Activated naive CD4-positive, alpha-beta T cell treated with anti-CD3 and anti-CD28 coated beads, Interleukin-2, amount 10 ng/mL, durations not matched to agents 7 days and 5 days (primary cell): ENCODE data around the gene PKP1.

ENCODE experiments used
- CTCF ChIA-PET: fragments of 350-600 bp; sonication (Branson Sonifier 250); formaldehyde crosslinking; loops from one replicate; lab custom pipeline; 2021; ENCODE audit warnings: antibody characterized with exemption; lab: Charles Lee
- DNase-seq: peaks from one replicate; pipeline ENCODE4 v3.0.0-alpha.2; 2020
- H3K27ac Mint-ChIP-seq: one replicate; pipeline ENCODE4 v1.8.0; 2021; ENCODE audit warnings: mild to moderate bottlenecking, moderate library complexity, mixed read lengths
- H3K27me3 Mint-ChIP-seq: one replicate; pipeline ENCODE4 v1.8.0; 2021; ENCODE audit warnings: mild to moderate bottlenecking, mixed read lengths
- H3K36me3 Mint-ChIP-seq: one replicate; pipeline ENCODE4 v1.8.0; 2021; ENCODE audit warnings: mixed read lengths
- H3K4me1 Mint-ChIP-seq: one replicate; pipeline ENCODE4 v1.8.0; 2021; ENCODE audit warnings: mixed read lengths
- H3K4me3 Mint-ChIP-seq: one replicate; pipeline ENCODE4 v1.8.0; 2021; ENCODE audit warnings: mild to moderate bottlenecking, moderate library complexity, mixed read lengths
- H3K9me3 Mint-ChIP-seq: one replicate; pipeline ENCODE4 v1.8.0; 2021; ENCODE audit warnings: mixed read lengths

PKP1 gene

DNA sequence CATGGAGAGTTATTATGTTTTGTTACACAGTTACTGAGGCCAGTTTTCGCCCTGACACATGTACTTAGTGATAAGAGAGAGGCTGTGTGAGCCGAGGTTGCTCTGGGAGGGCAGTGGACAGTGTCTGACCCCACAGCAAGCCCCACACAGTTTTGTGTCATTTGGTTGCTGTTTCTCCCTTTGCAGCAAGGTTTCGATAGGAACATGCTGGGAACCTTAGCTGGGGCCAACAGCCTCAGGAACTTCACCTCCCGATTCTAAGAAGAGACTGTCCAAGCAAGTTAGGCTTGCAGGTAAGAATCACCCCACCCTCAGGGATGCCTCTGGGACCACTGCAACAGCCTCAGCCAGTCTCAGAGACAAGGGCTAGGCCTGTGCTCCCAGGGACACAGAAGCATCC, 45.3 kb downstream of the PKP1 start:
- no peak for DNase-seq

DNA sequence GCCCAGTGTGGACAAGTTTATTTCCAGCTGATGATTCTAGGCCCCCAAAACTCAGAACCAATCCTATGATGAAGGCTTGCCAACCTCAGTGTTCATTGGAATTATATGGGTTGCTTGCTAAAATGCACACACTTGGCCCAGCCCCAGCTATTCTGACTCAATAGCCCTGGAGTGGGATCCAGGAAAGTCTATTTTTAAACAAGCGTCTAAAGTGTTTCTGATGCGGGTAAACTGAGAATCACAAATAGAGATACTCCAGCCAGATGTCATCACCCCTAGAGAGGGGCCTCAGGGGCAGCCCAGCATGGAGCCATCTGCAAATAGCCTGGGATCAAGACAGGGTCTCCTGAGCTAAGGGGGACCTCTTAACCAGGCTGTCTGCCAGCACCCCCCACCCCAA, 46.0 kb downstream of the PKP1 start:
- Mint-ChIP-seq H3K27me3 (peaks cover 33% of the 10 kb centered on the region), H3K4me3 (no peak overlapping the region), H3K36me3 (no peaks in the 10 kb centered on the region), H3K27ac (no peak overlapping the region), H3K9me3 (no peaks in the 10 kb centered on the region), H3K4me1 (no peaks in the 10 kb centered on the region)
- DNase-seq, result no peak
- CTCF ChIA-PET, result no interaction called here

More for the DNA sequence above, 45.3 kb downstream of the PKP1 start:
- H3K36me3 Mint-ChIP-seq, result no peaks in the 10 kb centered on the region
- no peak overlapping the region for H3K27ac Mint-ChIP-seq
- H3K4me3 Mint-ChIP-seq, result no peak overlapping the region
- no peaks in the 10 kb centered on the region for H3K4me1 Mint-ChIP-seq
- peaks cover 33% of the 10 kb centered on the region for H3K27me3 Mint-ChIP-seq
- H3K9me3 Mint-ChIP-seq, result no peaks in the 10 kb centered on the region
- CTCF ChIA-PET, result no interaction called here

DNA sequence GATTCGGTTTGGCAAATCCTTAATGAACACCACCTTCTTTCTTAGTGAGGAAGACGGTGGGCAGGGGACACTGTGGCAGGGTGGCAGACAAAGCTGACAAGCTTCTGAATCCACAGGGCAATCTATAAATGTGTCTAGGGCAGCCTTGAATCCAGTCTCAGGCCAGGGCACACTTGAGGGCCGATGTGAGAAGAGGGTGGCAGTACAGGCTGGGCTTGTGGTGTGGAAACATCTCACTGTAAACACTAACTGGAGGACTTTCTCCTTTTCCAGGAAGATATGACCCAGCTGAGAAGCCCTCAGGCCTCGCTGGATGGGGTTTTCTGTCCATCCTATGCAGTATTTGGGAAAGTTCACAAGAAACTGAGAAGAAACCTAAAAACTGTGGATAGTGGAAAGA, 46.5 kb downstream of the PKP1 start:
- no peak for DNase-seq
- Mint-ChIP-seq H3K4me1 (no peaks in the 10 kb centered on the region), H3K27me3 (peaks cover 33% of the 10 kb centered on the region), H3K27ac (no peak overlapping the region), H3K4me3 (no peak overlapping the region), H3K36me3 (no peaks in the 10 kb centered on the region), H3K9me3 (no peaks in the 10 kb centered on the region)
- CTCF ChIA-PET, result no interaction called here

DNA sequence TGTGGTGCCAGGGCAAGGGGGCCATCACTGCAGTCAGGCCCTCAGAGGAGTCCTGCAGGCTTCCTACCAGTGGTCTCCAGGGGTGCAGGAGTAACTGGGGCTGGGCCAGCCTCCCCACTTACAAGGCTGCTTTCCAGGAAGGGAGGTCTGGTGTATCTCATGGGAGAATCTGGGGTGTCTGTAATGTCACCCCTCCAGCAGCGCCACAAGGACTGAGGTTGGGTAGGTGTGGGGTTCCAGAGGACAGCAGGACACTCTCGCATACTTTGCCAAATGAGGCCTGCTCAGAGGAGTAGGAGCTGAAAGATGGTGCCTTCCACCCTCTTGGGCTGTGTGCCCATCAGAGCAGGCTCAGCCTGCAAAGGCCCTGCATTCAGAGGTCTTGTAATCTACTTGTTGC, 47.2 kb downstream of the PKP1 start:
- DNase-seq, result no peak
- Mint-ChIP-seq H3K36me3 (no peaks in the 10 kb centered on the region), H3K27ac (no peak overlapping the region), H3K27me3 (peaks cover 32% of the 10 kb centered on the region), H3K9me3 (no peaks in the 10 kb centered on the region), H3K4me1 (no peaks in the 10 kb centered on the region), H3K4me3 (no peak overlapping the region)
- CTCF ChIA-PET, result no interaction called here

DNA sequence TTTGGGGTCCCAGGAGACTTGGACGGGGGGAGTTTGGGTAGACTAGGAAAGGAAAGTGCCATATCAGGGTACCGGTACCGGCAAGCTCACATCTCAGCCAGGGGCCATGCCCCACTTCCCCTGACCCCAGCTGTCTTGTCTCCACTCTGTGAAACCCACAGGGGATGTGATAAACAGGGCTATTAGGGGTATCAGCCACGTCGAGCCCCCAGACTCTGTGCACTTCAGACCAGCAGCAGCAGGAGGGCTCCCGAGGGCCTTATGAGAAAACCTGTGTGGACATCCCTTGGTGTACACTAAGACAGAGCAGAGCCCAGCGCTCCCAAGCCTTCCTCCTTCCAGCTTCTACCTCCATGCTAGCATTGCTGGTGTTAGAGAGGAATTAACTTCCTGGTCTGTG, 47.9 kb downstream of the PKP1 start:
- CTCF ChIA-PET, result no interaction called here
- H3K27me3 Mint-ChIP-seq, result peaks cover 26% of the 10 kb centered on the region
- no peak overlapping the region for H3K4me3 Mint-ChIP-seq

DNA sequence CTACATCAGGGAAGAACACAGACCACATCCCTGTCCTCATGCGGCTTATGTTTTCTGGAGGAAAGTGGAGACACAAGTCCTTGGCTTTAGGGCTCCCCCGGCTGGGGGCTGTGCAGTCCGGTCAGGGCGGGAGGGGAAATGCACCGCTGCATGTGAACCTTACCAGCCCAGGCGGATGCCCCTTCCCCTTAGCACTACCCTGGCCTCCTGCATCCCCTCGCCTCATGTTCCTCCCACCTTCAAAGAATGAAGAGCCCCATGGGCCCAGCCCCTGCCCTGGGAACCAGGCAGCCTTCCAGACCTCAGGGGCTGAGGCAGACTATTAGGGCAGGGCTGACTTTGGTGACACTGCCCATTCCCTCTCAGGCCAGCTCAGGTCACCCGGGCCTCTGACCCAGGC, 48.7 kb downstream of the PKP1 start:
- Mint-ChIP-seq H3K27me3 (peaks cover 27% of the 10 kb centered on the region), H3K27ac (no peak overlapping the region), H3K36me3 (no peaks in the 10 kb centered on the region), H3K9me3 (no peaks in the 10 kb centered on the region), H3K4me1 (no peaks in the 10 kb centered on the region), H3K4me3 (no peak overlapping the region)
- no peak for DNase-seq
- CTCF ChIA-PET, result no interaction called here

More for the DNA sequence above, 47.9 kb downstream of the PKP1 start:
- Mint-ChIP-seq H3K4me1 (no peaks in the 10 kb centered on the region), H3K36me3 (no peaks in the 10 kb centered on the region), H3K9me3 (no peaks in the 10 kb centered on the region), H3K27ac (no peak overlapping the region)
- no peak for DNase-seq

DNA sequence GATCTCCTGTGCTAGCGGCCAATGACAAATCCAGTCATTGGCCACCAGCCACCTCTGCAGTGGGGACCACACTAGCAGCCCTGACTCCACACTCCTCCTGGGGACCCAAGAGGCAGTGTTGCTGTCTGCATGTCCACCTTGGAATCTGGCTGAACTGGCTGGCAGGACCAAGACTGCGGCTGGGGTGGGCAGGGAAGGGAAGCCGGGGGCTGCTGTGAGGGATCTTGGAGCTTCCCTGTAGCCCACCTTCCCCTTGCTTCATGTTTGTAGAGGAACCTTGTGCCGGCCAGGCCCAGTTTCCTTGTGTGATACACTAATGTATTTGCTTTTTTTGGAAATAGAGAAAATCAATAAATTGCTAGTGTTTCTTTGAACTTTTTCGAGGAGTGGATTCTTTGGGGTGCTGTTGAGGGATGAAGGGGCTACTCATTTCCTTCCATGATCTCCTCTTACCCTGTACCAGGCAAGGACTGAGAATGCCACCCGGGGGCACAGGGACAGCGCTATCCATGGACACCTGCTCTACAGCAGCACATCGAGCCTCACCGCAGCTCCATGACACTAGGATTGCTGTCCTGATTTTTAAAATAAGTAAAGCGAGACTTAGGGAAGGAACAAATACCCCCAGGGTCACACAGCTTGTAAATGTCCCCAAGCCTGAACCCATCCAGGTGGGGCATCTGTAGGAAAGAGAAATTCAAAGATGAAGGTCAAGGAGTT, 49.5 kb downstream of the PKP1 start:
- H3K27me3 Mint-ChIP-seq, result peaks cover 25% of the 10 kb centered on the region
- no peak overlapping the region for H3K27ac Mint-ChIP-seq
- CTCF ChIA-PET, result no interaction called here
- H3K4me1 Mint-ChIP-seq, result no peaks in the 10 kb centered on the region
- H3K36me3 Mint-ChIP-seq, result no peaks in the 10 kb centered on the region
- no peak overlapping the region for H3K4me3 Mint-ChIP-seq
- no peak for DNase-seq
- H3K9me3 Mint-ChIP-seq, result no peaks in the 10 kb centered on the region

DNA sequence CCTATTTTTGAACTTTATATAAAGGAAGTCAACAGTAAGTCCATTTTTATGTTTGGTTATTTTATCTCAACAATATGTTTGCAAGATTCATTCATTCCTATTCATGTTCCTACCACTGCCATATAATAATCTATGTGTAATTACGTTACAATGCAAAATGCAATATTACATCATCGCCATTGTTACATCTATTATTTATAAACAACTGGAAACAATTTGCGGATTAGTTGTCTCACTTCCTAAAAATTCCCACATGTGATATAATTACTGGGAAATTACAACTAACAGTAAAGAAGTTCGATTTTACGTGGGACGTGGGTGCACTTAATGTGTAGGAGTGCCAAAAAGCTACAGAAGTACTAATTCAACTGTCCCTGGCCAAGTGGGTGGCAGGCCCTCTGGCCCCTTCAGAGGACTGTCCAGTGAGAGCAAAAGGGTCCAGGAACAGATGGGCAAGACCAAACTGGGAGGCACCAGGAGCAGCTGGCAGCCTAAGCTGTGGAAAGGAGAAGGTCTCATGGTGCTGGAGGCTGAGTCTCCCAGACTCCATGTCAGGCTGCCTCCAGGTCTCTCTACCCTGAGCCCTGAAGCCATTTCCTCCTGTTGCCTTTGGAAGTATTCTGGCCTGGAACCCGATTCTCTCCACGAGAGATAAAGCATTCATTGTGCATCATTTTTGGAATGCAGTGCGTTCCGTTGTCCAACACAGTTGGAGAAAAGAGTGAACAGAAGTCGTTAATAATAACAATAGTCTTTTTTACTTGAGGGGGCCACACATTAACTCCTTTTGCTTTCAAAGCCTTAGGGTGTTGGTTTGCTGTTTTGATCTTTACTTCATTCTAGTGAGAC, 51.2 kb downstream of the PKP1 start:
- Mint-ChIP-seq H3K27ac (no peak overlapping the region), H3K27me3 (peaks cover 22% of the 10 kb centered on the region), H3K36me3 (no peaks in the 10 kb centered on the region), H3K4me3 (no peak overlapping the region), H3K4me1 (no peaks in the 10 kb centered on the region), H3K9me3 (no peaks in the 10 kb centered on the region)
- DNase-seq, result no peak
- CTCF ChIA-PET, result interaction anchor here (1.3 kb wide), 1 partner anchor 27 kb away, joined by 4 read pairs; no protein-coding TSS in a partner anchor

DNA sequence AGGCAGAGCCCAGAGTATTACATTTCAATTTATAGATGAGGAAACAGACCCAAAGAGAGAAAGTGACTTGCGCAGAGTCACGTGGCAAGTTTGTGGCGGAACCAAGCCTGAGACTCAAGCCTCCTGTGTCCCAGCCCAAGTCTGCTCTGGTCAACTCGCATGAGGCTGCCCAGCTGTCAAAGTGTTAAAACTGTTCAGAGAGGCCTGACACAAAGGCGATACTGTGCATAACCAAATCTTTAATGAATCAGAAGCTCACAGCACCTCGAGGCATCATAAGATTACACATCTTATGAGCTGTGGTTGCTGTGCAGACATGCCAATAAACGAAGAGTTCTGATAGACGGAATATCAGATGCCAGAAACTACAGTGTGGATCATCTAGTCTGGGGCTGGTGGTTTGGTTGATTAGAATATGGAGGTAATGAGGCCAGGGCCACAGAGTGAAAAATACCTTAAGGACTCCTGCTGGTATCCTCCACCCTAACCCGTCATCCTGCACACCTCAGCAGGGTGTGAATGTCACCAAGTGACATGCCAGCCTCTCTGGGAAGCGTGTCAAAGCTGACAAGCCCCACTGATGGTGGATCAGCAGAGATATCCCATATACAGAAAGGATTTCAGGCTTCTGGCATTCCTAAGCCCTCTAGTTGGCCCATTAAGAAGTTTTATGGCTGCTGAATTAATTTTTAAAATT, 52.0 kb downstream of the PKP1 start:
- H3K4me3 Mint-ChIP-seq, result no peak overlapping the region
- H3K27ac Mint-ChIP-seq, result no peak overlapping the region
- H3K9me3 Mint-ChIP-seq, result no peaks in the 10 kb centered on the region
- DNase-seq, result no peak
- H3K4me1 Mint-ChIP-seq, result no peaks in the 10 kb centered on the region
- H3K27me3 Mint-ChIP-seq, result peaks cover 18% of the 10 kb centered on the region
- CTCF ChIA-PET, result no interaction called here
- H3K36me3 Mint-ChIP-seq, result no peaks in the 10 kb centered on the region

DNA sequence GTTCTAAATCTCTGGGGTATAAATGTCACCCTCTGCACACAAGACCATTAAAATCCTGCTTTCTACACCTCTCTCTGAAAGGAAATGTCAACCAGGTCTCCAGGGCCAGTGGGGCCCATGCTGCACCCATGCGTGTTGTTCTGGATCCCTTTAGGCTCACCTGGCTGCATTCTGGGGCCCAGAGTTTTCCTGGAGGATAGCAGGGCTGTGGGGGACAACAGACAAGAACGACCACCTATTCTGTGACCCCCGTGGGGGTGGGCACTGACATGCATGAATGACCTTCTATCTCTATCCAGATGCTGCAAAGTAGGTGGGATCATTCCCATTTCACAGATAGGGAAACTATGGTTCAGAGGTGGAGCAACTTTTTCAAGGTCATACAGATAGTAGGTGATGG, 52.6 kb downstream of the PKP1 start:
- Mint-ChIP-seq H3K27ac (no peak overlapping the region), H3K27me3 (peaks cover 13% of the 10 kb centered on the region), H3K4me3 (no peak overlapping the region), H3K4me1 (no peaks in the 10 kb centered on the region), H3K9me3 (no peaks in the 10 kb centered on the region), H3K36me3 (no peaks in the 10 kb centered on the region)
- no peak for DNase-seq
- CTCF ChIA-PET, result no interaction called here

DNA sequence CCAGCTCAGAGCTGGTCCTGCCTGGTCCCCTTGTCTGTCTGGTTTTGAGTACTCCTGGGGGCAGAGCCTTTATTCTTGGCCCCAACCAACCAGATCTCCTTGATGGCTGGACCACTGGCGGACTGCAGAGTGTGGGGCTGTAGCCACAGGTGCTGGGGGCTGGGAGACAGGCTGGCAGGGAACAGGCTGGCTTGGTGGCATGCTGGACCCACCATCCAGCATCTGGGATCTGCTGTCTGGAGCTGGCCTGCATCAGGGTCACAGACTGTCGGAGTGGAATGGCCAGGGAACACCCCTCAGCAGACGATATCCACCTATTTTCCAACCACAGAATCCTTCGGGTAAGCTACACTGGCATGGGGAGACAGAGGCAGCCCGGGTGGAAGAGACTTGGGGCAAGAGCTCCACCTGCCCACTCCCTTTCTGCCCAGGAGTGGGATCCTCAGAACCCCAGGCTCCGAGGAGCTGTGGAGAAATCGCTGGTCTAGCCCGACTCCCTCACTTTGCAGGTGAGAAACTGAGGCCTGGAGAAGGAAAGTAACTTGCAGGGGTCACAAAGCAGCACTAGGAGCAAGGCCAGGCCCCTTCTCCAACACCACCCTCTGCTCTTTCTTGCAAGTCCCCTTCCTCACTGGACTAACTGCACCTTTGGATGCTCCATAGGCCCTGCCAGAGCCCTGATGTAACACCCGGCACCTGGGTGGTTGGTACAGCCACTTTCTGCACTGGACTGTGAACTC, 53.6 kb downstream of the PKP1 start:
- H3K36me3 Mint-ChIP-seq, result no peaks in the 10 kb centered on the region
- DNase-seq, result no peak
- CTCF ChIA-PET, result no interaction called here
- no peaks in the 10 kb centered on the region for H3K9me3 Mint-ChIP-seq
- H3K4me3 Mint-ChIP-seq, result no peak overlapping the region
- H3K4me1 Mint-ChIP-seq, result no peaks in the 10 kb centered on the region
- H3K27me3 Mint-ChIP-seq, result peaks cover 12% of the 10 kb centered on the region
- H3K27ac Mint-ChIP-seq, result no peak overlapping the region

DNA sequence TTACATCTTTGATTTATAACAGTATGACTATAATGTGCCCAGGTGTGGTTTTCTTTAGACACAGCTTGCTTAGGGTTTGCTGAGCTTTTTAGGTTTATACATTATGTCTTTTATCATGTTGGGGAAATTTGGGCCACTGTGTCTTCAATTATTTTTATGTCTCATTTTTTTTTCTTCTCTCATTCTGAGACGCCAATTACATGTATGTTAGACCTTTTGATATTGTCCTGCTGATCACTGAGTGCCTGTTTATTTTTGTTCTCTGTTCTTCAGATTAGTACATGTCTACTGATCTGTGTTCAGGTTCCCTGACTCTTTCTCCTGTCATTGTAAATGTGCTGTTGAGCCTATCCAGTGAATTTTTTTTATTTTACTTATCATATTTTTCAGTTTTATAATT, 58.1 kb downstream of the PKP1 start:
- CTCF ChIA-PET, result no interaction called here
- H3K36me3 Mint-ChIP-seq, result no peaks in the 10 kb centered on the region

DNA sequence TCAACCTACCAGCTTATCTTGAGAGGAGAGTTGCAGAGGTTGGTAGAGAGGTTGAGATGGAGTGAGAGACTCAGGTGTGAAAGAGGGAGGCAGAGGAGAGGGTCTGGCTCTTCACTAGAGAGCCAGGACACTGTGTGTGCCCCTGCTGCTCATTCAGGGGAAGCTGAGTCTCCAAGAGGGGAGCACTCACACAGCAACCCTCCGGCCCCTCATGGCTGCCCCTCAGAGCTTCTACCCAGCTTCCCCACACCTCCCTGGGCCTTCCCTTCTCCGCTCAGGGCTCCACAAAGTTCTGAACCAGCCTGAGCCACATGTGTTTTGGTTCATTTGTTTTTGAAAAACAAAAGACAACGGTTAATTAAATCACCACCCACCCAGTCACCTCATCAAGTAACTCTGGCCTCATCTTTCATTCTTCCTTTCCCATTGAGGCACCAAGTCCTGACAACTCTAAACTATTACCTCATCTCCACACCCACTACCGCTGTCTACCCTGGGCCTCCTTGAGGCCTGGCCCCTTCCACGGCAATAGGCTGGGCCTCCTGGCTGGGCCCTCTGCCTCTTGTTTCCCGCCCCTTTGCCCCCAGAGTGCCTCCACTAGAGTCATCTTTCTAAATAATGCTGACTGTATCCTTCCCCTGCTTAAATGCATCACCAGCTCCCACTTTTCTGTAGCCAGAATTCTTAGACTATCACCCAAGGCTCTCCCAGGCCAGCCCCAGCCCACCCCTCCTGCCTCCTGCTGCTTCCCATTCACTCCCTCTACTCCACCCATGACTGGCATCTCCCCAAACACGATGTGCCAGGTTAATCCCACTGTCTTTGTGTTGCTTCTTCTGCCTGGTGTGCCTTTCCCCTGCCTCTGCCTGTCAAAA, 61.1 kb downstream of the PKP1 start:
- H3K4me1 Mint-ChIP-seq, result no peaks in the 10 kb centered on the region

More for the DNA sequence above, 58.1 kb downstream of the PKP1 start:
- Mint-ChIP-seq H3K4me1 (no peaks in the 10 kb centered on the region), H3K27ac (no peak overlapping the region), H3K27me3 (peaks cover 23% of the 10 kb centered on the region), H3K9me3 (no peaks in the 10 kb centered on the region), H3K4me3 (no peak overlapping the region)
- DNase-seq, result no peak

More for the DNA sequence above, 61.1 kb downstream of the PKP1 start:
- DNase-seq, result no peak
- Mint-ChIP-seq H3K4me3 (no peak overlapping the region), H3K9me3 (no peaks in the 10 kb centered on the region), H3K36me3 (no peaks in the 10 kb centered on the region), H3K27me3 (peaks cover 35% of the 10 kb centered on the region), H3K27ac (no peak overlapping the region)
- CTCF ChIA-PET, result interaction anchor here (1.1 kb wide), 1 partner anchor 219 kb away, joined by 3 read pairs; no protein-coding TSS in a partner anchor
